ENCODE data around the gene COL25A1. TPM values are rescaled to one million over a fixed set of nuclear protein-coding genes. Genes with fewer than 3 reads are reported as not detected.

Gene COL25A1
- total and polyA plus RNA-seq, 4 donors = 0.61 to 4.4 (median 2.1) TPM

GRCh38 chr4:109294468-109295020 lies 7.9 kb downstream of the COL25A1 start:
- TF ChIP-seq ZBTB33 (IDR thresholded peaks at IDR 0.05) (no peak), CTCF (IDR thresholded peaks at IDR 0.05; ENCODE audit: low read depth, low read length, missing input control) (no peak), FOXA1 (IDR thresholded peaks at IDR 0.05) (no peak), HNF4G (IDR thresholded peaks at IDR 0.05) (no peak), ATF3 (IDR thresholded peaks at IDR 0.05) (no peak), MAX (IDR thresholded peaks at IDR 0.05) (no peak)
- H3K9ac ChIP-seq (ENCODE audit: low read depth in 1 of 2, low read length in 2 of 2) = no peak overlapping the region

GRCh38 chr4:109294006-109294405 lies 8.5 kb downstream of the COL25A1 start:
- WGBS = 67% methylated on average over 1 of the region's 1 CpG
- Histone ChIP-seq H3K4me1 (ENCODE audit: control insufficient read depth in 4 of 4, insufficient read depth in 4 of 4, low read length in 3 of 4) (no peaks in the 10 kb centered on the region), H3K9me3 (ENCODE audit: control insufficient read depth in 4 of 4, low read length in 3 of 4) (no peaks in the 10 kb centered on the region), H3K4me3 (ENCODE audit: low read depth in 1 of 3, low read length in 3 of 3) (no peak overlapping the region), H3K27ac (ENCODE audit: low read depth in 1 of 2, low read length in 2 of 2) (no peak overlapping the region), H3K27me3 (ENCODE audit: control insufficient read depth in 4 of 4, insufficient read depth in 4 of 4, low read length in 3 of 4) (no peaks in the 10 kb centered on the region), H3K36me3 (ENCODE audit: control insufficient read depth in 4 of 4, insufficient read depth in 3 of 4, low read depth in 1 of 4, low read length in 3 of 4) (no peaks in the 10 kb centered on the region), H3K9ac (ENCODE audit: low read depth in 1 of 2, low read length in 2 of 2) (no peak overlapping the region)
- TF ChIP-seq ATF3 (IDR thresholded peaks at IDR 0.05) (no peak), CTCF (IDR thresholded peaks at IDR 0.05; ENCODE audit: low read depth, low read length, missing input control) (peak; percentile 21), HNF4G (IDR thresholded peaks at IDR 0.05) (no peak), JUND (IDR thresholded peaks at IDR 0.05) (no peak), RAD21 (IDR thresholded peaks at IDR 0.05) (peak in 1 of 2 donors; percentile 38)
- DNase-seq (ENCODE audit: low spot score) = no peak

More at GRCh38 chr4:109294468-109295020, 7.9 kb downstream of the COL25A1 start:
- Histone ChIP-seq H3K36me3 (ENCODE audit: control insufficient read depth in 4 of 4, insufficient read depth in 3 of 4, low read depth in 1 of 4, low read length in 3 of 4) (no peaks in the 10 kb centered on the region), H3K4me3 (ENCODE audit: low read depth in 1 of 3, low read length in 3 of 3) (no peak overlapping the region), H3K9me3 (ENCODE audit: control insufficient read depth in 4 of 4, low read length in 3 of 4) (no peaks in the 10 kb centered on the region), H3K27ac (ENCODE audit: low read depth in 1 of 2, low read length in 2 of 2) (no peak overlapping the region), H3K4me1 (ENCODE audit: control insufficient read depth in 4 of 4, insufficient read depth in 4 of 4, low read length in 3 of 4) (no peaks in the 10 kb centered on the region), H3K27me3 (ENCODE audit: control insufficient read depth in 4 of 4, insufficient read depth in 4 of 4, low read length in 3 of 4) (no peaks in the 10 kb centered on the region)
- 85% methylated on average over 4 of the region's 4 CpGs for WGBS
- no peak for DNase-seq (ENCODE audit: low spot score)

- no peaks in the 10 kb centered on the region for H3K36me3 ChIP-seq (ENCODE audit: control insufficient read depth in 4 of 4, insufficient read depth in 3 of 4, low read depth in 1 of 4, low read length in 3 of 4)
- DNase-seq (ENCODE audit: low spot score) = no peak
- WGBS = 90% methylated on average over 2 of the region's 2 CpGs
- H3K9me3 ChIP-seq (ENCODE audit: control insufficient read depth in 4 of 4, low read length in 3 of 4) = no peaks in the 10 kb centered on the region
- TF ChIP-seq NR2F2 (IDR thresholded peaks at IDR 0.05) (no peak), HNF4A (conservative IDR thresholded peaks at IDR 0.05) (no peak), EGR1 (IDR thresholded peaks at IDR 0.05; ENCODE audit: low read depth in 2 of 2) (no peak), ZBTB33 (IDR thresholded peaks at IDR 0.05) (no peak), ATF3 (IDR thresholded peaks at IDR 0.05) (no peak), TAF1 (conservative IDR thresholded peaks at IDR 0.05) (no peak)
- H3K4me3 ChIP-seq (ENCODE audit: low read depth in 1 of 3, low read length in 3 of 3) = no peak overlapping the region
- no peak overlapping the region for H3K9ac ChIP-seq (ENCODE audit: low read depth in 1 of 2, low read length in 2 of 2)
- H3K27ac ChIP-seq (ENCODE audit: low read depth in 1 of 2, low read length in 2 of 2) = no peak overlapping the region
- H3K27me3 ChIP-seq (ENCODE audit: control insufficient read depth in 4 of 4, insufficient read depth in 4 of 4, low read length in 3 of 4) = no peaks in the 10 kb centered on the region
- H3K4me1 ChIP-seq (ENCODE audit: control insufficient read depth in 4 of 4, insufficient read depth in 4 of 4, low read length in 3 of 4) = no peaks in the 10 kb centered on the region
Measured at GRCh38 chr4:109291707-109292238, 10.7 kb downstream of the COL25A1 start.
